ENCODE results near the gene BCL11B. TPM values are rescaled to one million over a fixed set of nuclear protein-coding genes. Genes with fewer than 3 reads are reported as not detected.

Gene BCL11B
- total and polyA plus RNA-seq, 2 of the 8 experiments (the other 6 are each of a cell fraction or from before 2014, with no cell fraction given), result 0.63 to 5.9 TPM

DNA sequence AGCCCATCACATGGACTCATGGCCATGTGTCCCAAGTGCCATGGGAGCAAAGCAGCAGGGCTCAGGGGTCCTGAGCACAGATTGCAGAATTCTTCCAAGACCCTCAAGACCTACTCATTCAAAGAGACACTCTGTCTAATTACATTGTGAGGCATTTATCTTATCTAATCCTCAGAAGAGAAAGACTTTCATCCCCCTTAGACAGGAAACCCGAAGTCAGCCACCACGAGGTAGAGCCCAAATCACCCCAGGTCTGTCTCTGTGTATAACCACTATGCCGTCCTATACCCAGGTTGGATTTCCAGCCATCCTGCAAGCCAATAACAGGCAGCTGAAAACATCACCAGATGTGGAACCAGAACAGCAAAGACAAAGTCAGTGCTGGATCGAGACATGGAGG is 8.9 kb upstream of the BCL11B start (continued):
- TF ChIP-seq, protein P1, sequence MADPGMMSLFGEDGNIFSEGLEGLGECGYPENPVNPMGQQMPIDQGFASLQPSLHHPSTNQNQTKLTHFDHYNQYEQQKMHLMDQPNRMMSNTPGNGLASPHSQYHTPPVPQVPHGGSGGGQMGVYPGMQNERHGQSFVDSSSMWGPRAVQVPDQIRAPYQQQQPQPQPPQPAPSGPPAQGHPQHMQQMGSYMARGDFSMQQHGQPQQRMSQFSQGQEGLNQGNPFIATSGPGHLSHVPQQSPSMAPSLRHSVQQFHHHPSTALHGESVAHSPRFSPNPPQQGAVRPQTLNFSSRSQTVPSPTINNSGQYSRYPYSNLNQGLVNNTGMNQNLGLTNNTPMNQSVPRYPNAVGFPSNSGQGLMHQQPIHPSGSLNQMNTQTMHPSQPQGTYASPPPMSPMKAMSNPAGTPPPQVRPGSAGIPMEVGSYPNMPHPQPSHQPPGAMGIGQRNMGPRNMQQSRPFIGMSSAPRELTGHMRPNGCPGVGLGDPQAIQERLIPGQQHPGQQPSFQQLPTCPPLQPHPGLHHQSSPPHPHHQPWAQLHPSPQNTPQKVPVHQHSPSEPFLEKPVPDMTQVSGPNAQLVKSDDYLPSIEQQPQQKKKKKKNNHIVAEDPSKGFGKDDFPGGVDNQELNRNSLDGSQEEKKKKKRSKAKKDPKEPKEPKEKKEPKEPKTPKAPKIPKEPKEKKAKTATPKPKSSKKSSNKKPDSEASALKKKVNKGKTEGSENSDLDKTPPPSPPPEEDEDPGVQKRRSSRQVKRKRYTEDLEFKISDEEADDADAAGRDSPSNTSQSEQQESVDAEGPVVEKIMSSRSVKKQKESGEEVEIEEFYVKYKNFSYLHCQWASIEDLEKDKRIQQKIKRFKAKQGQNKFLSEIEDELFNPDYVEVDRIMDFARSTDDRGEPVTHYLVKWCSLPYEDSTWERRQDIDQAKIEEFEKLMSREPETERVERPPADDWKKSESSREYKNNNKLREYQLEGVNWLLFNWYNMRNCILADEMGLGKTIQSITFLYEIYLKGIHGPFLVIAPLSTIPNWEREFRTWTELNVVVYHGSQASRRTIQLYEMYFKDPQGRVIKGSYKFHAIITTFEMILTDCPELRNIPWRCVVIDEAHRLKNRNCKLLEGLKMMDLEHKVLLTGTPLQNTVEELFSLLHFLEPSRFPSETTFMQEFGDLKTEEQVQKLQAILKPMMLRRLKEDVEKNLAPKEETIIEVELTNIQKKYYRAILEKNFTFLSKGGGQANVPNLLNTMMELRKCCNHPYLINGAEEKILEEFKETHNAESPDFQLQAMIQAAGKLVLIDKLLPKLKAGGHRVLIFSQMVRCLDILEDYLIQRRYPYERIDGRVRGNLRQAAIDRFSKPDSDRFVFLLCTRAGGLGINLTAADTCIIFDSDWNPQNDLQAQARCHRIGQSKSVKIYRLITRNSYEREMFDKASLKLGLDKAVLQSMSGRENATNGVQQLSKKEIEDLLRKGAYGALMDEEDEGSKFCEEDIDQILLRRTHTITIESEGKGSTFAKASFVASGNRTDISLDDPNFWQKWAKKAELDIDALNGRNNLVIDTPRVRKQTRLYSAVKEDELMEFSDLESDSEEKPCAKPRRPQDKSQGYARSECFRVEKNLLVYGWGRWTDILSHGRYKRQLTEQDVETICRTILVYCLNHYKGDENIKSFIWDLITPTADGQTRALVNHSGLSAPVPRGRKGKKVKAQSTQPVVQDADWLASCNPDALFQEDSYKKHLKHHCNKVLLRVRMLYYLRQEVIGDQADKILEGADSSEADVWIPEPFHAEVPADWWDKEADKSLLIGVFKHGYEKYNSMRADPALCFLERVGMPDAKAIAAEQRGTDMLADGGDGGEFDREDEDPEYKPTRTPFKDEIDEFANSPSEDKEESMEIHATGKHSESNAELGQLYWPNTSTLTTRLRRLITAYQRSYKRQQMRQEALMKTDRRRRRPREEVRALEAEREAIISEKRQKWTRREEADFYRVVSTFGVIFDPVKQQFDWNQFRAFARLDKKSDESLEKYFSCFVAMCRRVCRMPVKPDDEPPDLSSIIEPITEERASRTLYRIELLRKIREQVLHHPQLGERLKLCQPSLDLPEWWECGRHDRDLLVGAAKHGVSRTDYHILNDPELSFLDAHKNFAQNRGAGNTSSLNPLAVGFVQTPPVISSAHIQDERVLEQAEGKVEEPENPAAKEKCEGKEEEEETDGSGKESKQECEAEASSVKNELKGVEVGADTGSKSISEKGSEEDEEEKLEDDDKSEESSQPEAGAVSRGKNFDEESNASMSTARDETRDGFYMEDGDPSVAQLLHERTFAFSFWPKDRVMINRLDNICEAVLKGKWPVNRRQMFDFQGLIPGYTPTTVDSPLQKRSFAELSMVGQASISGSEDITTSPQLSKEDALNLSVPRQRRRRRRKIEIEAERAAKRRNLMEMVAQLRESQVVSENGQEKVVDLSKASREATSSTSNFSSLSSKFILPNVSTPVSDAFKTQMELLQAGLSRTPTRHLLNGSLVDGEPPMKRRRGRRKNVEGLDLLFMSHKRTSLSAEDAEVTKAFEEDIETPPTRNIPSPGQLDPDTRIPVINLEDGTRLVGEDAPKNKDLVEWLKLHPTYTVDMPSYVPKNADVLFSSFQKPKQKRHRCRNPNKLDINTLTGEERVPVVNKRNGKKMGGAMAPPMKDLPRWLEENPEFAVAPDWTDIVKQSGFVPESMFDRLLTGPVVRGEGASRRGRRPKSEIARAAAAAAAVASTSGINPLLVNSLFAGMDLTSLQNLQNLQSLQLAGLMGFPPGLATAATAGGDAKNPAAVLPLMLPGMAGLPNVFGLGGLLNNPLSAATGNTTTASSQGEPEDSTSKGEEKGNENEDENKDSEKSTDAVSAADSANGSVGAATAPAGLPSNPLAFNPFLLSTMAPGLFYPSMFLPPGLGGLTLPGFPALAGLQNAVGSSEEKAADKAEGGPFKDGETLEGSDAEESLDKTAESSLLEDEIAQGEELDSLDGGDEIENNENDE (IDR thresholded peaks at IDR 0.05; ENCODE audit: insufficient replicate concordance, low read length), result no peak
- TF ChIP-seq KDM1A (IDR thresholded peaks at IDR 0.05; ENCODE audit: borderline replicate concordance, low read length) (no peak), CTBP2 (IDR thresholded peaks at IDR 0.05; ENCODE audit: borderline replicate concordance, insufficient read depth, insufficient read length, low read length) (no peak), EP300 (IDR thresholded peaks at IDR 0.05; ENCODE audit: borderline replicate concordance in 1 of 2, low read depth in 2 of 2, low read length in 2 of 2) (no peak), RNF2 (IDR thresholded peaks at IDR 0.05; ENCODE audit: borderline replicate concordance, low read depth, low read length, missing control alignments, poor library complexity, severe bottlenecking) (no peak), EGR1 (IDR thresholded peaks at IDR 0.05; ENCODE audit: borderline replicate concordance, low read depth, low read length) (no peak), CREB1 (IDR thresholded peaks at IDR 0.05) (no peak)

Measured in H1 (cell line).